ENCODE data around the gene ZBTB16. TPM values are rescaled to one million over a fixed set of nuclear protein-coding genes. Genes with fewer than 3 reads are reported as not detected.

ZBTB16 gene
- total RNA-seq, 1 donor from 2014 or later = 171 TPM

- Histone ChIP-seq H3K9me3 (no peaks in the 10 kb centered on the region), H3K27ac (no peak overlapping the region), H3K27me3 (ENCODE audit: low read depth) (no peaks in the 10 kb centered on the region), H3K36me3 (peaks cover 49% of the 10 kb centered on the region), H3K4me1 (peaks cover 38% of the 10 kb centered on the region), H3K4me3 (no peak overlapping the region)
- DNase-seq (no peak), ATAC-seq (no peak)
- intact Hi-C loops (cut with DNase I) = no loop called here
- no peak for TF ChIP-seq CTCF (IDR thresholded peaks at IDR 0.05)
Observed at GRCh38 chr11:114202011-114202609, 142.6 kb downstream of the ZBTB16 start.

GRCh38 chr11:114207096-114207495, 147.6 kb downstream of the ZBTB16 start:
- Histone ChIP-seq H3K27ac (no peak overlapping the region), H3K4me3 (no peak overlapping the region), H3K27me3 (ENCODE audit: low read depth) (no peaks in the 10 kb centered on the region), H3K9me3 (no peaks in the 10 kb centered on the region), H3K36me3 (peaks cover 75% of the 10 kb centered on the region), H3K4me1 (peaks cover 46% of the 10 kb centered on the region)
- no peak for TF ChIP-seq CTCF (IDR thresholded peaks at IDR 0.05)
- DNase-seq = no peak
- intact Hi-C loops (cut with DNase I) = no loop called here
- no peak for ATAC-seq

- intact Hi-C loops (cut with DNase I) = no loop called here
- Histone ChIP-seq H3K4me1 (peaks cover 42% of the 10 kb centered on the region), H3K27ac (no peak overlapping the region), H3K27me3 (ENCODE audit: low read depth) (no peaks in the 10 kb centered on the region), H3K4me3 (no peak overlapping the region), H3K36me3 (peaks cover 88% of the 10 kb centered on the region), H3K9me3 (no peaks in the 10 kb centered on the region)
- ATAC-seq (peak; percentile 26 to 37), DNase-seq (no peak)
- no peak for TF ChIP-seq CTCF (IDR thresholded peaks at IDR 0.05)
Observed at GRCh38 chr11:114208377-114208776, 148.9 kb downstream of the ZBTB16 start.

GRCh38 chr11:114209343-114209742, 149.8 kb downstream of the ZBTB16 start:
- intact Hi-C loops (cut with DNase I) = no loop called here
- Histone ChIP-seq H3K9me3 (no peaks in the 10 kb centered on the region), H3K4me1 (peaks cover 41% of the 10 kb centered on the region), H3K36me3 (peaks cover 83% of the 10 kb centered on the region), H3K4me3 (no peak overlapping the region), H3K27ac (no peak overlapping the region), H3K27me3 (ENCODE audit: low read depth) (no peaks in the 10 kb centered on the region)
- no peak for TF ChIP-seq CTCF (IDR thresholded peaks at IDR 0.05)
- DNase-seq (no peak), ATAC-seq (no peak)

- Histone ChIP-seq H3K36me3 (peaks cover 77% of the 10 kb centered on the region), H3K27ac (no peak overlapping the region), H3K27me3 (ENCODE audit: low read depth) (no peaks in the 10 kb centered on the region), H3K4me1 (peaks cover 42% of the 10 kb centered on the region), H3K9me3 (no peaks in the 10 kb centered on the region), H3K4me3 (no peak overlapping the region)
- intact Hi-C loops (cut with DNase I) = no loop called here
- no peak for TF ChIP-seq CTCF (IDR thresholded peaks at IDR 0.05)
- no peak for DNase-seq
- peak; percentile 55 to 87 for ATAC-seq
Observed at GRCh38 chr11:114209904-114210303, 150.4 kb downstream of the ZBTB16 start.

Measured in lower lobe of right lung (tissue), 2 donors.